DMS 273 (cell line): Measurements from ENCODE around the gene SENP1.
"Not testable (repeated sequence)": the region's sequence is repeated elsewhere in the genome, so short reads cannot be mapped to it uniquely, and the experiment has no call there.

Experiments used
- DNase-seq: peaks from one replicate; lab custom pipeline; 2025; ENCODE audit not compliant: unreplicated experiment; lab: John Stamatoyannopoulos, UW

The SENP1 gene

GRCh38 chr12:48115957-48116356, 10.1 kb upstream of the SENP1 start:
- no peak for DNase-seq

GRCh38 chr12:48111312-48111693, 5.4 kb upstream of the SENP1 start:
- not testable (repeated sequence) for DNase-seq

- DNase-seq: no peak
These were observed 4.9 kb upstream of the SENP1 start for GRCh38 chr12:48110691-48111311.

GRCh38 chr12:48109424-48109823, 3.5 kb upstream of the SENP1 start:
- no peak for DNase-seq

GRCh38 chr12:48106681-48107613, 1.1 kb upstream of the SENP1 start:
- peak; percentile 23 for DNase-seq

- peak; percentile 62 for DNase-seq
These were observed 485 bp downstream of the SENP1 start for GRCh38 chr12:48105321-48105866.

- DNase-seq: no peak
These were observed 1.3 kb downstream of the SENP1 start for GRCh38 chr12:48104531-48104930.

- no peak for DNase-seq
These were observed 13.3 kb downstream of the SENP1 start for GRCh38 chr12:48092611-48093010.

GRCh38 chr12:48086327-48086726, 19.6 kb downstream of the SENP1 start:
- DNase-seq: no peak

GRCh38 chr12:48084841-48085460, 20.9 kb downstream of the SENP1 start:
- DNase-seq: no peak

GRCh38 chr12:48084066-48084465, 21.8 kb downstream of the SENP1 start:
- DNase-seq: peak; percentile 21

GRCh38 chr12:48080821-48081220, 25.1 kb downstream of the SENP1 start:
- DNase-seq: no peak

- no peak for DNase-seq
These were observed 25.6 kb downstream of the SENP1 start for GRCh38 chr12:48080285-48080684.

GRCh38 chr12:48078901-48079300, 27.0 kb downstream of the SENP1 start:
- DNase-seq: no peak

- no peak for DNase-seq
These were observed 28.8 kb downstream of the SENP1 start for GRCh38 chr12:48077111-48077510.

- DNase-seq: no peak
These were observed 30.0 kb downstream of the SENP1 start for GRCh38 chr12:48075832-48076231.

GRCh38 chr12:48074266-48074665, 31.6 kb downstream of the SENP1 start:
- no peak for DNase-seq

GRCh38 chr12:48072266-48072665, 33.6 kb downstream of the SENP1 start:
- no peak for DNase-seq

GRCh38 chr12:48071808-48072207, 34.1 kb downstream of the SENP1 start:
- no peak for DNase-seq

GRCh38 chr12:48070731-48071130, 35.1 kb downstream of the SENP1 start:
- DNase-seq: no peak

GRCh38 chr12:48070033-48070432, 35.8 kb downstream of the SENP1 start:
- no peak for DNase-seq

GRCh38 chr12:48069241-48069640, 36.6 kb downstream of the SENP1 start:
- no peak for DNase-seq
